Smooth muscle cell (in vitro differentiated cells): ENCODE results near the gene SPPL3. TPM values are rescaled to one million over a fixed set of nuclear protein-coding genes. Genes with fewer than 3 reads are reported as not detected.

Experiments
- DNase-seq: peaks from one replicate; lab custom pipeline; 2025; ENCODE audit not compliant: unreplicated experiment; lab: John Stamatoyannopoulos, UW
- H2AFZ ChIP-seq: fragments of 200-600 bp; sonication (generic); 2 replicates; pipeline ENCODE4 v1.6.0; 2016; ENCODE audit warnings: antibody characterized with exemption, low read depth, mild to moderate bottlenecking
- H3F3A ChIP-seq: fragments of 200-600 bp; sonication (generic); 2 replicates; pipeline ENCODE4 v1.6.0; 2017; ENCODE audit warnings: antibody characterized with exemption, low read depth
- H3K27ac ChIP-seq: fragments of 200-600 bp; sonication (generic); 2 replicates; pipeline ENCODE4 v1.5.1; 2016; ENCODE audit warnings: low read depth, mild to moderate bottlenecking
- H3K27me3 ChIP-seq: fragments of 200-600 bp; sonication (generic); 2 replicates; pipeline ENCODE4 v1.6.1; 2016; ENCODE audit warnings: low read depth, mild to moderate bottlenecking
- H3K36me3 ChIP-seq: fragments of 200-600 bp; sonication (generic); 2 replicates; pipeline ENCODE4 v1.5.1; 2016; ENCODE audit warnings: low read depth
- H3K4me1 ChIP-seq: fragments of 200-600 bp; sonication (generic); 2 replicates; pipeline ENCODE4 v1.5.1; 2016; ENCODE audit warnings: low read depth
- H3K4me2 ChIP-seq: fragments of 200-600 bp; sonication (generic); 2 replicates; pipeline ENCODE4 v1.6.0; 2016; ENCODE audit warnings: mild to moderate bottlenecking
- H3K4me3 ChIP-seq: fragments of 200-600 bp; sonication (generic); 2 replicates; pipeline ENCODE4 v1.5.1; 2016; ENCODE audit warnings: mild to moderate bottlenecking
- H3K79me2 ChIP-seq: fragments of 200-600 bp; sonication (generic); 2 replicates; pipeline ENCODE4 v1.6.0; 2016; ENCODE audit warnings: low read depth, mild to moderate bottlenecking
- H3K9ac ChIP-seq: fragments of 200-600 bp; sonication (generic); 2 replicates; pipeline ENCODE4 v1.6.0; 2016; ENCODE audit warnings: low read depth
- H3K9me3 ChIP-seq: fragments of 200-600 bp; sonication (generic); replicated peaks from 2 replicates; pipeline ENCODE4 v1.5.1; 2016; ENCODE audit warnings: low read depth
- H4K20me1 ChIP-seq: fragments of 200-600 bp; sonication (generic); 2 replicates; pipeline ENCODE4 v1.6.0; 2016; ENCODE audit warnings: low read depth
- CTCF ChIP-seq: fragments of 200-600 bp; sonication (generic); IDR thresholded peaks from 2 replicates; pipeline ENCODE4 v1.5.1; 2017; ENCODE audit warnings: borderline replicate concordance, mild to moderate bottlenecking, antibody characterized with exemption; ENCODE audit not compliant: insufficient read depth, poor library complexity, severe bottlenecking
- WGBS: methylation state at CpG from one replicate; pipeline ENCODE4 v1.1.7; 2016; ENCODE audit warnings: low lambda C conversion rate; 5-methylcytosine and 5-hydroxymethylcytosine counted together
- polyA plus RNA-seq: library from polyadenylated mRNA; unstranded; fragments of >200 nt; fragmentation: Nextera tagmentation; extraction: Ambion mirVana; gene quantifications from 2 replicates; pipeline ENCODE4 v1.2.1, GENCODE V29; 2016
- total RNA-seq: library from RNA; depleted of rRNA; stranded (reverse); fragments of >200 nt; gene quantifications from 2 replicates; pipeline ENCODE4 v1.2.3, GENCODE V29; 2014

Gene SPPL3
- total and polyA plus RNA-seq, 2 experiments from 2014 or later, result 22.5 to 27.0 TPM

GRCh38 chr12:120757949-120758348, 146.2 kb downstream of the SPPL3 start:
- Histone ChIP-seq H3F3A (peaks cover 10% of the 10 kb centered on the region), H3K4me2 (no peak overlapping the region), H3K9me3 (no peaks in the 10 kb centered on the region), H4K20me1 (peaks cover 6% of the 10 kb centered on the region), H3K79me2 (no peaks in the 10 kb centered on the region), H2AFZ (no peak overlapping the region), H3K36me3 (no peaks in the 10 kb centered on the region), H3K27me3 (no peaks in the 10 kb centered on the region), H3K4me3 (no peak overlapping the region), H3K27ac (no peak overlapping the region), H3K9ac (no peak overlapping the region), H3K4me1 (peaks cover 3% of the 10 kb centered on the region)
- no peak for TF ChIP-seq CTCF
- 98% methylated on average over 6 of the region's 6 CpGs for whole genome bisulfite sequencing
- no peak for DNase-seq

GRCh38 chr12:120757226-120757742, 146.9 kb downstream of the SPPL3 start:
- H3K4me3 ChIP-seq, result no peak overlapping the region
- H3F3A ChIP-seq, result peaks cover 7% of the 10 kb centered on the region
- H3K4me1 ChIP-seq, result peaks cover 3% of the 10 kb centered on the region
- peaks cover 6% of the 10 kb centered on the region for H4K20me1 ChIP-seq
- no peak overlapping the region for H3K4me2 ChIP-seq
- no peak for TF ChIP-seq CTCF
- no peak overlapping the region for H3K9ac ChIP-seq
- no peak overlapping the region for H3K27ac ChIP-seq
- 91% methylated on average over 4 of the region's 4 CpGs for WGBS
- DNase-seq, result no peak
- no peaks in the 10 kb centered on the region for H3K79me2 ChIP-seq
- H3K27me3 ChIP-seq, result no peaks in the 10 kb centered on the region
- H3K9me3 ChIP-seq, result no peaks in the 10 kb centered on the region
- H2AFZ ChIP-seq, result no peak overlapping the region
- no peaks in the 10 kb centered on the region for H3K36me3 ChIP-seq

GRCh38 chr12:120755269-120755668, 148.9 kb downstream of the SPPL3 start:
- Histone ChIP-seq H3K79me2 (no peaks in the 10 kb centered on the region), H3K27ac (no peak overlapping the region), H4K20me1 (no peaks in the 10 kb centered on the region), H3F3A (no peaks in the 10 kb centered on the region), H3K4me2 (no peak overlapping the region), H3K4me1 (no peaks in the 10 kb centered on the region), H3K27me3 (no peaks in the 10 kb centered on the region), H3K9me3 (no peaks in the 10 kb centered on the region), H3K9ac (no peak overlapping the region), H3K36me3 (no peaks in the 10 kb centered on the region), H3K4me3 (no peak overlapping the region), H2AFZ (no peak overlapping the region)
- DNase-seq, result no peak
- TF ChIP-seq CTCF, result no peak

GRCh38 chr12:120754792-120755191, 149.4 kb downstream of the SPPL3 start:
- Histone ChIP-seq H2AFZ (no peak overlapping the region), H3K27me3 (no peaks in the 10 kb centered on the region)

More at GRCh38 chr12:120754792-120755191, 149.4 kb downstream of the SPPL3 start:
- Histone ChIP-seq H3K4me2 (no peak overlapping the region), H3K79me2 (no peaks in the 10 kb centered on the region), H4K20me1 (no peaks in the 10 kb centered on the region), H3K9ac (no peak overlapping the region), H3K27ac (no peak overlapping the region), H3K4me3 (no peak overlapping the region), H3K36me3 (no peaks in the 10 kb centered on the region), H3F3A (no peaks in the 10 kb centered on the region), H3K4me1 (no peaks in the 10 kb centered on the region), H3K9me3 (no peaks in the 10 kb centered on the region)
- no peak for DNase-seq
- TF ChIP-seq CTCF, result no peak
